GM21717 (cell line): Measurements from ENCODE around the gene SH3RF3.

ENCODE experiments used
- ATAC-seq: cut with Tn5 transposase; IDR thresholded peaks from one replicate; pipeline ENCODE4 v1.9.1; 2021; ENCODE audit warnings: mild to moderate bottlenecking, moderate library complexity; ENCODE audit not compliant: unreplicated experiment

SH3RF3 gene

GRCh38 chr2:109345653-109346480 is 216.9 kb downstream of the SH3RF3 start:
- ATAC-seq = no peak

- ATAC-seq = no peak
These were observed 217.7 kb downstream of the SH3RF3 start for GRCh38 chr2:109346601-109347228.

DNA sequence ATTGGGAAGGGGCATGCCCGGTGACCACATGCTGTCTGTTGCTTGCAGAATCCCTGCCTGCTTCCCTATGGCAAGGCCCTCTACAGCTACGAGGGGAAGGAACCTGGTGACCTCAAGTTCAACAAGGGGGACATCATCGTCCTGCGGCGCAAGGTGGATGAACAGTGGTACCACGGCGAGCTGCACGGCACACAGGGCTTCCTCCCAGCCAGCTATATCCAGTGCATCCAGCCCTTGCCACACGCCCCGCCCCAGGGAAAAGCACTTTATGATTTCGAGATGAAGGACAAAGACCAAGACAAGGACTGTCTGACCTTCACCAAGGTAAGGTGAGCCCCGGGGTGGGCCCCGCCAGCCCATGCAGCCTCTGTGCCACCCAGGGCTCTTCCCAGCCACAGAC is 218.6 kb downstream of the SH3RF3 start:
- no peak for ATAC-seq

DNA sequence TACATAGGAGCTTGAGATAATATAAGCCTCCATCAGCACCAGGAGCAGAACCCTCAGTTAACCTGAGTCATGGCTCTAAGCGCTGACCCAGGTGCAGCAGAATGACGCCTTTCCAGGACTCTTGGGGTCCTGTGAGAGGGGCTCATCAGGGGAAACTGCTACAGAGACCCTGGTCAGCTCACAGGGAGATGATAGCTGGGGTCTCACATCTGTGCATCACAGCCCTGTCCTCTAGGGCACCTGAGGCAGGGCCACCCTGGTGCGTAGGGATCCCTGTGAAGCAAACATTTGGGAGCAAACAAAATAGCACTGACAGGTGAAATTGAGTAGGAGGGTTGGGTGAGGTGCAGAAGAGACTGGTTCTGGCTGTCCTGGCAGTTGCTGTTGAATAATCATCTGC is 219.2 kb downstream of the SH3RF3 start:
- no peak for ATAC-seq

DNA sequence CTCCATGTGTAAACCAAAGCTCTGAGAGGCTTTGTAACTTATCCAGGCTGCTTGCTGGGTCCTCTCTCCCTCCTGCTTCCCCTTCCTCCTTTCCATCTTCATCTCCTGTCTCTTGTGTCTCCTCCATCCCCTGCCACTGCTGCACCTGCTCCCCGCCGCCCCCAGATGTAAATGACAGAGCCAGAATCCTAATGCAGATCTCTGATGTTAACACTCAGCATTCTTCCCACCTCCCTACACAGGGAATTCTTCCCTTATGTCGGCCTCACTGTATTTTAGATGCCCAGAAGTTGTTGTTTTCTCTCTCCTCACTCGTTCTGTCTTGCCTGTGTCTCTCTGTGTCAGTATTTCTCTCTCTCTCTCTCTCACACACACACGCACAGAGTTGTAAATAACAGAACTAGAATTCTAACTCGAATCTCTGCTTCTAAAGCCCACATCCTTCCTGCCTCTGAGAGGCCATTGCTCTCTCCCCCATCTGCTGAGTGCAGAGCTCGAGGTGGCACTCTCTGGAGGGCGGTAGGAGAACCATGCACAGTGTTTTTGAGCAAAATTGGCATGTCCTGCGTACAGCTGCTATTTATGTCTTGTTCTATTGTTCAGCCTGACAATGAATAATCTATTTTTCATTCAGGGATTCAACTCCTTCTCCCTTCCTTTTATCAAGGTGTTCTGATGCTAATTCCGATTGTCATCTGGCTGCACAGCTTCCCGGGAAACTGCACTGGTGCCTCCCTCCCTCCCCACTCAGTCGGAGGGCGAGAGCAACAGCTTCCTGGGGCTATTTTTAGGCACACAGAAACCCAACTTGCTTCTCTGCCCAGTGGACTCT is 219.9 kb downstream of the SH3RF3 start:
- ATAC-seq = no peak

DNA sequence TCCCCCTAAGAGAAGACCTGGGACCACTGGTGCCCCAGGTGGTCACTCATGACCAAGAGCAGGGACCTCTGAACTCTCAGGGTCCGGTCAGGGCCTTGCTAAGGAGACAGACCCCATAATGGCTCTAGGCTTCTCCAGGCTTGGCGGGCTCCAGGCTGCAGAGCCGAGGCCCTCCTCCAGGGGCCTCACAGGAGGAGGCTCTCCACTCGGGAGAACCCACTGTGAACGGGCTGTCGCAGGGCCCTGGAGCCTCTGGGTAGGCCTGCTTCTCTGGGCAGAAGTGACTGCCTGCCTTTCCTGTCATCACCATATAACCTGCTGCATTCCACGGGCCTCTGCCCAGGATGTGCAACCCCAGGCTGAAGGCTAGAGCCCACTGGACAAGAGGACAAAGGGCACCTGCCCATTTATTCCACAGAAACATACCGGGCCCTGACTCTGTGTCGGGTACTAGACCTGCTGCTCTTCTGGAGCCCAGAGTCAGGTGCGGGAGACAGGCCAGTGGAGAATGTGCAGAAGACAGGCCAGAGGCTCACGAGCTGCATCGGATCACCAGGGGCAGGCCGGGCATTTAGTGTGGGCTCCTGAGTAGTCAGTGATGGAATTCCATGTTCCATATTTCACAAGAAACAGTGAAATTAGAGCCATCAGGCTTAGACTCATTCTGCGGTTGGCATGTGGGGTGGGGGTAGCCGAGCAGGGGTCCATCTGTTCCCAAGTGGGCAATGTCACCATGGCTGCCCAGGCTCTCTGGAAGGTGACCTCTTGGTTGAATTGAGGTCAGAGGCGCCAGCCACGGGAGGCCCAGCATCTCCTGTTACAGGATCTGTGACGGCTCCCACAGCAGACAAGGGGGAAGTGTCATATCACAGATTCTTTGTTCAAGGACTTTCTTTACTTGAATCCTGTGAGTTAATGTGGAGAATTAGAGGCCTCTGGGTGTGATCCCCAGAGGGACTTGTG is 220.8 kb downstream of the SH3RF3 start:
- no peak for ATAC-seq

DNA sequence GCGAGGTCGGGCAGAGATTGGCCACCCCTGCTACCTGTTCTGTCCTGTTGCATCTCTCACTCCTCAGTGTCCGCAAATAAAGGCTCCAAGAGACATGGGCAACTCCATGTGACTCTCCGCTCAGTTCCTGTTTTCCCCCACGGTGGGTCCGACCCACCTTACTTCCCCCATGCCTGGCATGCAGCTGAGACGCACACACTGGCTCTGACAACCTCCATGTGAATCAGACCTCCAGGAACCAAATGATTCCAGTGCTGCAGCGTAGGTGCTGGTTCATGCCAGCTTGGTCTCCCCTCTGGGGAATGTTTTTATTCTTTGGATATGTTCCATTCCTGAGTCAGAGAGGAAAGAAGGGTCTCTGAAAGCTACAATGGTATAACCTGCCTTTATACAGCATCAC is 221.5 kb downstream of the SH3RF3 start:
- no peak for ATAC-seq

- ATAC-seq = no peak
These were observed 222.3 kb downstream of the SH3RF3 start for GRCh38 chr2:109351164-109351756.

GRCh38 chr2:109352056-109352897 is 223.3 kb downstream of the SH3RF3 start:
- no peak for ATAC-seq

DNA sequence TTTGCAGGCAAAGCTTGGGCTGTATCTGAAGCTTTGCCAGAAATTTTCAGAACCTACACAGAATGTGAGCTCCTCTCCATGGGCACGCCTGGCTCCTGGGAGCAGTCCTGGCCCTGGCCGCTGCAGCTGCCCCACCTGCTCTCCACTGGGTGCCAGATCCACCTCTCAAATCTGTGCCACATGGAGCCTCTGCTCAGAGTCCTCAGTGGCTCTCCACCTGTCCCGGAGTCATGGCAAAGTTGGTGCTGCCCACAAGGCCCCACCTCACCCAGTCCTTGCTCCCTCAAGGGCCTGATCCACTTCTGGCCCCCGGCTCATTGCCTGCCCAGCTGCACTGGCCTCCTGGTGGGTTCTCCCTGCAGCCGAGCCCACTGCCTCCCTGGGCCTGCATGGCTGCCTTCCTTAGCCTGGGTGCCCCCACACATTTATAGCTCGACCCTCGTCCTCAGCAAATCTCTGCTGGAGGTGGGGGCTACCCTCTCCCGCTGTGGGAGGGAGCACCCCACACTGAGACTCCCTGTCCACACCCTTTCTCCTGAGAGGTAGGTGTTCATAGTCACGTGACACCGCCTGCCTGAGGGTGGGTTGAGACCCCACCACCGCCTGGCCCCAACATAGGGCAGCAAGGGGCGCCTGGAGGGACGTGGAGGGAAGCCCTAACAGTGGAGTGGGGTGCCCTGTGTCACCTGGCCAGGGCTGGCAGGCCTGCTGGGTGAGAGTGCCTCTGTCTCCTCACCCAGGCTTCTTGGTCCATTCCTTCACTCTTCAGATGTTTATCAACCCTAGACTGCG is 224.1 kb downstream of the SH3RF3 start:
- ATAC-seq = no peak

GRCh38 chr2:109353806-109354745 is 225.1 kb downstream of the SH3RF3 start:
- ATAC-seq = no peak

DNA sequence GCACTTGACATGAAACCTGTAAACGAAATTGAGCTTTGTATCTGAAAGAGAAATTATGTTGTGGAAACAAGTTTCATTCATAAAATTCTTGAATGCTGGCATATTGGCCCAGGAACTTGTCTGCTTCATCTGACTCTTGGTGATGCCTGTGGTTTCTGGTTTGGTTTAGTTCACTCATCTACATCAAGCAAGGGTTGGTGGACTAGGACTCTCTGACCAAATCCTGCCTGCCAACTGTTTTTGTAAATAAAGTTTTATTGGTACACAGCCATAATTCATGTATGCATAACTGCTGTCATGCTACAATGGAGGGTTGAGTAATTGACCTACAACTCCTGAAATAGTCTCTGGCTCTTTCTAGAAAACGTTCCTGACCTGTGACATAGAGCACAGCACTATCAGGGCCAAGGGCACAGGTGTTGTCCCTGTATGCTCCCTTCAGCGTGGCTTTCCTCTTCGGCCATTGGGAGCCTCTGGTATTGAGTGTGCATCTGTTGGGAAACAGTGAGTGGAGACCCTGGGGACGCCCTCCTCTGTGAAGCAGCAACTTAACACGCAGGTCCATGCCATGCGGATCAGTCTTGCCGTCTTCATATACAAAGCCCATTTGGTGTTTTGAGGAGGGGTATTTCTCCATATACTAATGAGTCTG is 226.3 kb downstream of the SH3RF3 start:
- ATAC-seq = no peak

DNA sequence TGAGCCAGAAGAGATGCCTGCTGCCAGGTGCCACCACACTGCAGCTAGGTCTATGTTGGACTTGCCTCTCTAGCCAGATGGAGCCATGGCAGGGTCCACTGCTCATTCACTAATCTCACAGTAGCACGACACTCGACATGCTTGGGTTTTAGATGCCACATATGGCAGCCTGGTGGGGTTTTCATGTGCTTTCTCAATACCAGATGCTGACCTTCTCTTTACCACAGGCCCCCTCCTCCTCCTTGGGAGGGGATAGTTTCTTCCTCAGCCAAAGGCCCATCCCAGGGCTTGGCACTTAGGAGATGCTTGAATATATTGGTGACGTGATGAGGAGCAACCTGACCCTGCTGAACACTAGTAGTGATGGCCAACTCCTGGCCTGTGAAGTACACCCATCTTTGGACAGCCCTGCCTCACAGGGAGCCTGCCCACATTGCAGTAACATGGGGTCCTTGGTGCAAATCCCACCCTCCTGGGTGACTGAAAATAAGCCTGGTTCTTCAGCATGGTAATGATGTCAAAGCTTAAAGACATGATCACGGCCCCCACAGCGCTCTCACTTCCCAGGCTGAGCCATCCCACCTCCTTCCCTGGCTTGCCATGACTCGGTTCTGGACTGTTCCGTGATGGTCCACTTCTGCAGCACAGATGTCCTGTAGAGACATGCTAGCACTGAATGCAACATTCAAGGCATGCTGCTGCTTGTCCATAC is 227.5 kb downstream of the SH3RF3 start:
- no peak for ATAC-seq

DNA sequence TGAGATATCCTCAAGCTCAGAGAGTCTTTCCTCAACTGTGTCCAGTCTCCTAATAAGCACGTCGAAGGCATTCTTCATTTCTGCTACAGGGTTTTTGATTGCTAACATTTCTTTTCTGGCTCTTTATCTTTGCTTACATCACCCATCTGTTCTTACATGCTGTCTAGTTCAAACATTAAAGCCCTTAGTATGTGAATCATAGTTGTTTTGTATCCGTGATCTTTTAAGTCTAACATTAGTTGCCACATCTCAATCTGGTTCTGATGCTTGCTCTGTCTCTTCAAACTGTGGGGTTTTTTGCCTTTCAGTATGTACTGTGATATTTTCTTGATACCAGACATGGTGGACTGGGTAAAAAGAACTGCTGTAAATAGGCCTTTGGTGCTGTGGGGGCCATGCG is 235.2 kb downstream of the SH3RF3 start:
- ATAC-seq = no peak

- ATAC-seq = no peak
These were observed 236.1 kb downstream of the SH3RF3 start for GRCh38 chr2:109365131-109365530.

DNA sequence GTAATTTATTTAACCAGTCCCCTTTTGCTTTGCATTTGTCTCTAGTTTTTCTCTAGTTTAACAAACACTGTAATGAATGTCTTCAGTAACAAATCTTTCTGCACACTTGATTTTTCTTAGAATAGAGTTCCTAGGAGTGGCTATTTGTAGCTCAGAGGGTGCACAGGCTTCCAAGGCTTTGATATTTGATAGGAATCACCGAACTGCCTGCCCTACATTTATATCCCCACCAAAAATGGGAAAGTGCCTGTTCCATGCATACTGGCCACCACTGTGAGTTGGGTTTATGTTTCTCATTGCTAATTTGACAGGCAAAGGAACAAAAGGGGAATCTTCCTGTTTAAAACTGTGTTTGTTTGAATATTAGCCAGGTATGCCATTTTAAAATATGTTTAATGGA is 238.7 kb downstream of the SH3RF3 start:
- no peak for ATAC-seq
